Stimulated activated CD8-positive, alpha-beta memory T cell treated with anti-CD3 and anti-CD28 coated beads, Interleukin-4, amount 100 ng/mL, for 1 hour (primary cell): ENCODE results near the gene CACNA1D.
"Not testable (repeated sequence)": the region's sequence is repeated elsewhere in the genome, so short reads cannot be mapped to it uniquely, and the experiment has no call there.

Source experiments
- DNase-seq, 2 donors: peaks; one replicate each; pipeline ENCODE4 v3.0.0-alpha.2; 2020; ENCODE audit warnings: low read depth in 2 of 2, low spot score in 1 of 2

Gene CACNA1D

GRCh38 chr3:53571264-53571663 is 76.9 kb downstream of the CACNA1D start:
- no peak for DNase-seq

GRCh38 chr3:53572184-53572583 is 77.8 kb downstream of the CACNA1D start:
- DNase-seq: not testable (repeated sequence)

GRCh38 chr3:53577506-53577905 is 83.1 kb downstream of the CACNA1D start:
- DNase-seq: no peak

GRCh38 chr3:53579636-53580035 is 85.2 kb downstream of the CACNA1D start:
- DNase-seq: no peak

GRCh38 chr3:53581671-53582070 is 87.3 kb downstream of the CACNA1D start:
- DNase-seq: no peak

- no peak for DNase-seq
Measured at GRCh38 chr3:53583161-53583690, 88.8 kb downstream of the CACNA1D start.

GRCh38 chr3:53585049-53585448 is 90.6 kb downstream of the CACNA1D start:
- DNase-seq: no peak

GRCh38 chr3:53585627-53586026 is 91.2 kb downstream of the CACNA1D start:
- DNase-seq: no peak

- DNase-seq: no peak
Measured at GRCh38 chr3:53588122-53588521, 93.7 kb downstream of the CACNA1D start.

GRCh38 chr3:53589201-53589600 is 94.8 kb downstream of the CACNA1D start:
- DNase-seq: no peak

GRCh38 chr3:53589806-53590205 is 95.4 kb downstream of the CACNA1D start:
- DNase-seq: no peak

- no peak for DNase-seq
Measured at GRCh38 chr3:53590606-53591005, 96.2 kb downstream of the CACNA1D start.

- no peak for DNase-seq
Measured at GRCh38 chr3:53591646-53592045, 97.2 kb downstream of the CACNA1D start.

GRCh38 chr3:53592862-53593261 is 98.5 kb downstream of the CACNA1D start:
- DNase-seq: no peak

- DNase-seq: no peak
Measured at GRCh38 chr3:53593611-53594010, 99.2 kb downstream of the CACNA1D start.

GRCh38 chr3:53594276-53594675 is 99.9 kb downstream of the CACNA1D start:
- DNase-seq: no peak

- DNase-seq: no peak
Measured at GRCh38 chr3:53595660-53596059, 101.2 kb downstream of the CACNA1D start.

GRCh38 chr3:53597136-53597915 is 102.9 kb downstream of the CACNA1D start:
- DNase-seq: no peak

- no peak for DNase-seq
Measured at GRCh38 chr3:53599771-53600170, 105.4 kb downstream of the CACNA1D start.

GRCh38 chr3:53602866-53603265 is 108.5 kb downstream of the CACNA1D start:
- DNase-seq: no peak

- DNase-seq: no peak
Measured at GRCh38 chr3:53604232-53604631, 109.8 kb downstream of the CACNA1D start.

GRCh38 chr3:53606793-53607192 is 112.4 kb downstream of the CACNA1D start:
- no peak for DNase-seq

GRCh38 chr3:53612508-53612907 is 118.1 kb downstream of the CACNA1D start:
- DNase-seq: no peak
